HepG2 (cell line): ENCODE data around the gene LYZL1.

ENCODE experiments used
- KDM2A ChIP-seq: sonication (generic); formaldehyde crosslinking; IDR thresholded peaks from 2 replicates; pipeline ENCODE4 v1.4.0; 2020; ENCODE audit warnings: low read depth, missing genetic modification reagents, borderline replicate concordance
- PATZ1 ChIP-seq: sonication (generic); formaldehyde crosslinking; IDR thresholded peaks from 2 replicates; pipeline ENCODE4 v1.4.0; 2020; ENCODE audit warnings: missing genetic modification reagents
- PRDM10 ChIP-seq: sonication (generic); formaldehyde crosslinking; IDR thresholded peaks from 2 replicates; pipeline ENCODE4 v1.4.0; 2020; ENCODE audit warnings: low read depth, missing genetic modification reagents
- RAD21 ChIP-seq: fragments of 450-650 bp; formaldehyde crosslinking; IDR thresholded peaks from 2 replicates; pipeline ENCODE4 v1.5.0; 2020; ENCODE audit warnings: mild to moderate bottlenecking
- TEAD2 ChIP-seq: sonication (generic); formaldehyde crosslinking; IDR thresholded peaks from 2 replicates; pipeline ENCODE4 v1.9.0; 2021; ENCODE audit warnings: missing genetic modification reagents
- ZZZ3 ChIP-seq: sonication (generic); formaldehyde crosslinking; IDR thresholded peaks from 2 replicates; pipeline ENCODE4 v1.4.0; 2020; ENCODE audit warnings: missing genetic modification reagents, mild to moderate bottlenecking, borderline replicate concordance

DNA sequence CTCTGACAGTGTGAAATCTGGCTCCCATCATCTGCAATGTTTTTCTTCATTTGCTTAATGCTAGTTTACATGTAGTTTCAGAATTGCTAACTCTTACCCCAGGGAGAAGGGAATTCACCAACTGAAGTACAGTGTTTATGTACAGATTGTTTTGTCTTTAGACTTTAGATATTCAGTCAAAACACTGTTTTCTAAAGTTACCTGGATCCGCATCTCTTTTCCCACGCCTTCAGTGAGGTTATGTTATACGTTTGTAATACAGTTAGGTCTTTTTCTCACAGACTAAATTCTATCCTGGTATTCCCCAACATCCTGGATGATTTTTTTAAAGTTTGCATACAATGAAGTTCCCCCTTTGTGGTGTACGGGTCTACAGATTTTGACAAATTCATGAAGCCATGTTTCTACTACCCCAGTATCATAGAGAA is 3.2 kb upstream of the LYZL1 start:
- TF ChIP-seq PATZ1 (CRISPR knock-in tag) (no peak), RAD21 (CRISPR knock-in tag) (no peak), ZZZ3 (CRISPR knock-in tag) (no peak), PRDM10 (CRISPR knock-in tag) (no peak), KDM2A (no peak), TEAD2 (no peak)
